Mesothelial cell of epicardium (in vitro differentiated cells): Measurements from ENCODE around the gene TAF11L3. TPM values are rescaled to one million over a fixed set of nuclear protein-coding genes. Genes with fewer than 3 reads are reported as not detected.
A peak's percentile ranks its signal among the peaks of the same experiment; 100 is the strongest.
"Not testable (repeated sequence)": the region's sequence is repeated elsewhere in the genome, so short reads cannot be mapped to it uniquely, and the experiment has no call there.

ENCODE experiments used
- DNase-seq, 2 experiments: peaks; one replicate each; pipeline ENCODE4 v3.0.0; 2021; ENCODE audit warnings: low spot score in 2 of 2; ENCODE audit not compliant: unreplicated experiment in 2 of 2
- H3K27ac Mint-ChIP-seq: 2 replicates; pipeline ENCODE4 v1.8.0; 2021; ENCODE audit warnings: mixed read lengths
- H3K27me3 Mint-ChIP-seq: 2 replicates; pipeline ENCODE4 v1.8.0; 2021; ENCODE audit warnings: low read depth, mixed read lengths
- H3K36me3 Mint-ChIP-seq: 2 replicates; pipeline ENCODE4 v1.8.0; 2021; ENCODE audit warnings: mixed read lengths
- H3K4me1 Mint-ChIP-seq: 2 replicates; pipeline ENCODE4 v1.8.0; 2021; ENCODE audit warnings: mixed read lengths
- H3K4me3 Mint-ChIP-seq: 2 replicates; pipeline ENCODE4 v1.8.0; 2021; ENCODE audit warnings: mild to moderate bottlenecking, moderate library complexity, mixed read lengths
- H3K9me3 Mint-ChIP-seq: 2 replicates; pipeline ENCODE4 v1.8.0; 2021; ENCODE audit warnings: mixed read lengths
- total RNA-seq: library from RNA; stranded (reverse); gene quantifications from 3 replicates; pipeline ENCODE4 v1.2.1, GENCODE V29; 2021

TAF11L3 gene
- total RNA-seq, 1 donor from 2014 or later, result not detected

DNA sequence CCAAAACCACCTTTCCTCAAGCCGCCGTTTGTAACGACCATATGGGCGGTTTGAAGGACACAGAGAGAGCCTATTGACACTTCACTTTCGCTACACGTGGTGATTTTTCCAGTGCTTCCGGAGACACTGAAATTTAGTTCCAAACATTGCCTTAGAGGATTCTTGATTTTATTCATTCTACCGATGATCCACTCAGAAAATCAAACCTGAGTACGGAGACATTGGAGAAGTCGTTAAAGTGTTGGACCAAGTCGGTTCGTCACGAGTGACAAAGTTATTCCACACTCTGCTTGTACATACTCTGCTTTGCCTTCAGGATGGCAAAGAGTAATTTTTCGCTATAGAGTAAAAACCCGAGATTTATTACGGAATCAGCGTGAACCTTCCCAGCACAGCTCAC lies 8.3 kb downstream of the TAF11L3 start:
- DNase-seq, result peak; percentile 46 to 57
- H3K27ac Mint-ChIP-seq, H3K27me3 Mint-ChIP-seq, H3K4me3 Mint-ChIP-seq, H3K4me1 Mint-ChIP-seq, H3K9me3 Mint-ChIP-seq, H3K36me3 Mint-ChIP-seq: not testable (repeated sequence)

DNA sequence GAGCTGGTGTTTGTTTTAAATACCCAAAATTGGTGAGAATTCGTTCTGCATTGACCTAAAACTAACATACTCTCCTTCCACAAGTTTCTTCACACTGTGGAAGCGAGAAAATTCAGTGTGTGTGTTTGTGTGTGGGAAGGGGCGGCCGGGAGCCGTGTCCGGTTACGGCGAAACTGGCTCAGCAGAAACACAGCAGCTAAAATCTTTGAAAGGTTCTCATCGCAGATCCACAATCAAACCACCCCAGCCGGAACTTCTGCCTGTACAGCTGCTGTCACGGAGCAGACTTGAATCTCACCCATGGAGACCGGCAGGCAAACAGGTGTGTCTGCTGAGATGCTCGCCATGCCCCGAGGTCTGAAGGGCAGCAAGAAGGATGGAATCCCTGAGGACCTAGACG lies 10.2 kb downstream of the TAF11L3 start, which contains the start of gene TAF11L6:
Gene TAF11L6 (plus strand): TSS at position 301 of the 400 bp plus-strand sequence.
- H3K27me3 Mint-ChIP-seq, H3K4me1 Mint-ChIP-seq, DNase-seq, H3K4me3 Mint-ChIP-seq, H3K36me3 Mint-ChIP-seq, H3K27ac Mint-ChIP-seq, H3K9me3 Mint-ChIP-seq: not testable (repeated sequence)

Other genes starting within 250 kb of the TAF11L3 start
- gene TAF11L2, start 20.1 kb upstream of the TAF11L3 start, total RNA-seq, result not detected in 3 replicates
- gene TAF11L4, start 3.4 kb downstream of the TAF11L3 start, total RNA-seq, result not detected in 3 replicates
- not detected in 3 replicates for gene TAF11L5, start 6.9 kb downstream of the TAF11L3 start, total RNA-seq
- gene TAF11L6, start 10.3 kb downstream of the TAF11L3 start, total RNA-seq, result not detected in 3 replicates
- gene TAF11L7, start 67.4 kb downstream of the TAF11L3 start, total RNA-seq, result not detected in 3 replicates
- gene TAF11L8, start 72.6 kb downstream of the TAF11L3 start, total RNA-seq, result not detected in 3 replicates
- gene TAF11L9, start 76.0 kb downstream of the TAF11L3 start, total RNA-seq, result not detected in 3 replicates
- not detected in 3 replicates for gene TAF11L10, start 79.5 kb downstream of the TAF11L3 start, total RNA-seq
- not detected in 3 replicates for gene TAF11L11, start 85.8 kb downstream of the TAF11L3 start, total RNA-seq
- not detected in 3 replicates for gene TAF11L12, start 92.0 kb downstream of the TAF11L3 start, total RNA-seq
- not detected in 3 replicates for gene TAF11L13, start 113.7 kb downstream of the TAF11L3 start, total RNA-seq
- gene TAF11L14, start 116.1 kb downstream of the TAF11L3 start, total RNA-seq, result not detected in 3 replicates